Measurements from ENCODE around the gene CBARP.

CBARP gene, protein sequence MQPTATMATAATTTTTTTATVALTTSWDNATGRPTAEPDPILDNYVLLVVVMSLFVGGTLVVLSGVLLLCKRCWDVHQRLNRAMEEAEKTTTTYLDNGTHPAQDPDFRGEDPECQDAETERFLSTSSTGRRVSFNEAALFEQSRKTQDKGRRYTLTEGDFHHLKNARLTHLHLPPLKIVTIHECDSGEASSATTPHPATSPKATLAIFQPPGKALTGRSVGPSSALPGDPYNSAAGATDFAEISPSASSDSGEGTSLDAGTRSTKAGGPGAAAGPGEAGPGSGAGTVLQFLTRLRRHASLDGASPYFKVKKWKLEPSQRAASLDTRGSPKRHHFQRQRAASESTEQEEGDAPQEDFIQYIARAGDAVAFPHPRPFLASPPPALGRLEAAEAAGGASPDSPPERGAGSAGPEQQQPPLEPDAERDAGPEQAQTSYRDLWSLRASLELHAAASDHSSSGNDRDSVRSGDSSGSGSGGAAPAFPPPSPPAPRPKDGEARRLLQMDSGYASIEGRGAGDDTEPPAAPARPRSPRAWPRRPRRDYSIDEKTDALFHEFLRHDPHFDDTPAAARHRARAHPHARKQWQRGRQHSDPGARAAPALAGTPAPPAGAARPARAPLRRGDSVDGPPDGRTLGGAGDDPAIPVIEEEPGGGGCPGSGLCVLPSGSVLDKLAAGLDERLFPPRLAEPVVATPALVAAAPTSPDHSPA

GRCh38 chr19:1237754-1238368 lies at the start of gene CBARP:
CBARP (minus strand) TSS chr19:1238005; CDS start chr19:1236100, 1,905 bp downstream.
- DNase-seq (ENCODE audit: low read depth in 3 of 3): no peak

- DNase-seq (ENCODE audit: low read depth in 3 of 3): no peak
Measured at GRCh38 chr19:1286487-1287353, 48.9 kb upstream of the CBARP start.

DNA sequence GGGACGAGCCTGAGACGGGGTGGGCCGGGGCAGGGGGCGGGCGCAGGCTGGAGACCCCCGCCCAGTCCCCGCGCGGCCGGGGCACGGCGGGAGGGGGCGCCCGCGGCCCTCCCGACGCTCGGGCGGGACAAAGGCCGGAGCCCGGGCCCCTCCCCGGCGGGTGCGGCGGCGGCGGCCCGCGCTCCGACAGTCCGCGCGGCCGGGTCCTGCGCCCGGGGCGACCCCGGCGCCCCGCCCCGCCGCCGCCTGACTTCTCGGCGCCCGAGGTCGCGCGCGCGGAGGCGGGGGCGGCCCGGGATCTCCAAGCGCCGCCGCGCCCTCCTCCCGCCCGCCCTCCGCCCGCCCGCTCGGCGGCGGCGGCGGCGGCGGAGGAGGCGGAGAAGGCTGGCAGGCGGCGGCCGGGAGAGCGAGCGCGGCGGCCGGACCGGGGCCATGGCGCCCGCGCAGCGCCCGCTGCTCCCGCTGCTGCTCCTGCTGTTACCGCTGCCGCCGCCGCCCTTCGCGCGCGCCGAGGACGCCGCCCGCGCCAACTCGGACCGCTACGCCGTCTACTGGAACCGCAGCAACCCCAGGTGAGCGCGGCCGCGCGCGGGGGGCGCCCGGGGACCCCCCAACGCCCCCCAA lies 48.0 kb upstream of the CBARP start, which contains the start of gene EFNA2:
Gene EFNA2 (plus strand): TSS at position 137 of the 624 bp plus-strand sequence. CDS start 296 bp downstream, at position 433.
- DNase-seq (ENCODE audit: low read depth in 3 of 3): no peak

- DNase-seq (ENCODE audit: low read depth in 3 of 3): no peak
Measured at GRCh38 chr19:1284979-1285736, 47.4 kb upstream of the CBARP start.

DNA sequence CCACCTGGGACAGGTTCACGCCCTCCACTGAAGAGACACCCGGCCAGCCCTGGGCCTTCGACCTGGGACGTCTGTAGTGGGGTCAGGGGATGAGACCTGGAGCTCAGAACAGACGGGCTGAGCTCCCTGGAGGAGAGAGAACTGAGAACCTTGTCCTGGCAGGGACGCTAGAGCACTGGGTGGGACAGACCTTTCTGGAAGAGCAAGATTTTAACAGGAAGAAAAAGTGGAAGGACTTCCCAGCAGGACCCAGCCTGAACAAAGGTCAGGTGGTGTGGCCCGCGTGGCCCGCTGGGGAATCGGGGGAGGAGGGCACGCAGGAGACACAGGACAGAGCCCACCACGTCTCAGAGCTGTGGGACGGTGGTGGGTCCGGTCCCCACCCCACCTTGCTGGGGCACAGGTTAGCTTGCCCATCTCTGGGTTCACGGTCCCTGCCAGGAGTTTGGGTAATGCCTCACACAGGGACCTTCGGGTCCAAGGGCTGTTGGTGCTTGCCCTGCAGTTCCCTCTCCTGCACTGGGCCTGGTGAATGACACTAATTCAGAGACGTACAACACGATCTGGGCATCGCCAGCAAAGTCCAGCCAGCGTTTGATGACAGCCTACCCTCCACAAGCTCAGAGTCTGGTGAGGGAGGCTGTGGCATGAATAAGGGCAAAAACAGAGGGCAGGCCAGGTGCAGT lies 46.6 kb upstream of the CBARP start:
- no peak for DNase-seq (ENCODE audit: low read depth in 3 of 3)

GRCh38 chr19:1283917-1284292 lies 46.1 kb upstream of the CBARP start:
- DNase-seq (ENCODE audit: low read depth in 3 of 3): no peak

- DNase-seq (ENCODE audit: low read depth in 3 of 3): no peak
Measured at GRCh38 chr19:1283207-1283916, 45.6 kb upstream of the CBARP start.

GRCh38 chr19:1282588-1283206 lies 44.9 kb upstream of the CBARP start:
- DNase-seq (ENCODE audit: low read depth in 3 of 3): no peak

DNA sequence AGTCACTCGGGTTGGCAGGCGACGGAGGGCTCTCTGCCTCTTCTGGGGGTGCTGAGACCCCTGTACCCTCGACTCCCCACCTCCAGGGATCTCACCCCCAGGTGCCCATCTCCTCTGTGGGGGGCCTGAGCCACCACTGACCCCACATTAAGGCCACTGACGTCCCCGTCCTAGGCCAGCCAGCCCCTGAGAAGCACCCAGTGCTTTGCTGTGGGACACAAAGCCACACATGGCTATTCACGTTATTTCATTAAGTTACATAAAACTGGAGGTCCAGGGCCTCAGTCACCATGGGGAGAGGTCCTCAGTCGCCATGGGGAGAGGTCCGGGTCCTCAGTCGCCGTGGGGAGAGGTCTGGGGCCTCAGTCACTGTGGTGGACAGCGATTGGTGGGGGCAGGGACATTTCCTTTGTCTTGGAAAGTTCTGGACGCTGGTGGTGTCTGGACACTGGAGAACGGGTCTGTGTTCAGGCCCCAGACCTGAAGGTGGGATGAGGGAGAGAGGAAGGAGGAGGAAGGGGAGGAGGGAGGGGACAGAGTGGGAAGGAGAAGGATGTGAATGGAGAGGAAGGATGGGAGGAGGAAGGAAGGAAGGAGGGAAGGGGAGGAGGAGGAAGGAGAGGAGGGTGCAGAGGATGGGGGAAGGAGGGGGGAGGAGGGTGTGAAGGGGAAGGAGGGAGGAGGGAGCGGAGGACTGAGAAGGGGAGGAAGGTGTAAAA lies 43.9 kb upstream of the CBARP start:
- DNase-seq (ENCODE audit: low read depth in 3 of 3): no peak

DNA sequence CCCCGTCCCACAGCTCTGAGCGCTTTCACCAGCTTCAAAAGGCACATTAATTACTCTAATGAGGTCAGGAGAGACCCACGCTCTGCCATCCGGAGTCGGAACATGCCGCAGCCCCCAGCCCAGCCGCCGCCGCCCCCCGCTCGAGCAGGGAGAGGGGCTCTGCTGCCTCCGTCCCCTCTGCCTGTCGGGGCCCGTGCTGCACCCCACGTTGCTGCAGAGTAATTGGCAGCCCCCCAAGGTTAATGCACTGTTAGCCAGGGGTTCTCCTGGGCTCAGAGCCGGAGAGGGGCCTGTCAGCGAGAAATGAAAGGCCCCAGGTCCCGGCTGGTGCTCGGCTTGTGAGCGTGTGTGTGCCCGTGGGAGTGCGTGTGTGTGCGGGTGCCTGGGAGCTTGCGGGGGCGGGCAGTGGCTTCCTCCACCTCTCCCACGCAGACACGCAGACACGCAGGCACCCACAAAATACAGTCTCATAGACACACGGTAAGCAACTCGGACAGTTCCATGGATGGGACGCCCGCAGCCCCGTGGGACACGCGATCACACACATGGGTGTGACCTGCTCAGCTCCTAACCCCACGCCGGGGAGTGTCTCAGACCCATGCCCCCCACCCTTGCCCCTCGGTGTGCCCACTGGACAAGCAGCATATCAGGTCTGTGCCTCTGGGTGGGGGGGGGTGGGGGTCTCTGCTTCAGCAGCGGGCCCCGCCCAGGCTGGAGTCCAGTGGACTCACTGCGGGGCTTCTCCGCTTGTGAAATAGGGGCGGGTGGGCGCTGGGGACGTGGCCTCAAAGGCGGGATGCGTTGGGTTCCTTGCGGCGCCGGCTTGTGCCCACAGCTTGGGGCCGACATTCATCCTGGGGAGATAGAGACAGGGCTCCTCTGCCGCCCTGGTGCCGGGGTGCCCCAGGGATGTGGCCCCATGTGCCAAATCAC lies 43.1 kb upstream of the CBARP start:
- no peak for DNase-seq (ENCODE audit: low read depth in 3 of 3)

- DNase-seq (ENCODE audit: low read depth in 3 of 3): peak; percentile 60 to 64 (median 62)
Measured at GRCh38 chr19:1279782-1280341, 42.1 kb upstream of the CBARP start.

- DNase-seq (ENCODE audit: low read depth in 3 of 3): no peak
Measured at GRCh38 chr19:1278713-1279660, 41.2 kb upstream of the CBARP start.

DNA sequence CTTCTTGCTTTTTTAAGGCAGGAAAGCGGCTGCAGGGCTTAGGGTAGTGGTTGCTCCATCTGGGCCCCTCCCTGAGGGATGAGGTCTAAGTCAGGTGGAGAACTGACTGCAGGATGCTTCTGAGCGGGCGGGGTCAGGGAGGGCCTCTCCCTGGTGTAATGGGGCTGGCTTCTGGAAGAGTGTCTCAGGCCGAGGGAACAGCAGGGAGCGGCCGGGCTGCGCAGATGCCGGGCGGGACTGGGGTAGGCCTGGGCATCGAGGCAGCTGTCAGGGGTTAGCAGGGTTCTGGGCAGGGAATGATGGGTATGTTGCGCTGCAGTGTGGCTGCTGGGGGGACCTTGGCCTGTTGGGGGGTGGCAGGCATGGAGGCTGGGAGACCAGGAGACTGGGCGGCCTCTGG lies 40.3 kb upstream of the CBARP start:
- DNase-seq (ENCODE audit: low read depth in 3 of 3): no peak

GRCh38 chr19:1277061-1277460 lies 39.3 kb upstream of the CBARP start:
- DNase-seq (ENCODE audit: low read depth in 3 of 3): no peak

DNA sequence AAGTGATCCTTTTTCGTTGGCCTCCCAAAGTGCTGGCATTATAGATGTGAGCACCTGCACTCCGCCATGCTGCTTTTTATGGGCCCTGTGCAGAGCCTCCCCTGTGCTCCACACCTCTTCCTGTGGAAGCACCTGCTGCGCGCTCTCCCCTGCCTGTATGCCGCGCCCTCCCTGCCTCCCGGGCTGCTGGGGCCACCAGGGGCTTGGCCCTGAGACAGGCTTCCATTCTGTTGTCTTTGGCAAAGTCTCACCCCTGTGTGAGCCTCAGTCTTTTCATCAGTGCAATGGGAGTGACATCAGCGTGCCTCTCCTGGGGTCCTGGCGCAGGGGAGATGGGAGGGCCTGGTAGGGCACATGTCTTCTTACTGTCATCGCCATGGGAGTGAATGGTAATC lies 38.8 kb upstream of the CBARP start:
- DNase-seq (ENCODE audit: low read depth in 3 of 3): no peak

Measured in stimulated activated CD4-positive, alpha-beta T cell treated with anti-CD3 and anti-CD28 coated beads, TNF-alpha, amount 100 ng/mL, for 4 hours (primary cell).